GM12878 (cell line): ENCODE measurements around the gene NPAS3. TPM values are rescaled to one million over a fixed set of nuclear protein-coding genes. Genes with fewer than 3 reads are reported as not detected.

Experiments used
- ATAC-seq: fragments of 200-7000 bp; cut with Tn5 transposase; 3 replicates; pipeline ENCODE4 v1.9.1; 2020; ENCODE audit warnings: mild to moderate bottlenecking, moderate library complexity
- BruUV-seq: library from RNA; stranded (reverse); fragments of 400-500 nt; replicated peaks from 2 replicates; lab custom pipeline; 2021; lab: Mats Ljungman, UMichigan
- CTCF ChIA-PET: fragments of 300-600 bp; sonication (Branson Sonifier 250); formaldehyde crosslinking; extraction: SDS; loops from one replicate; lab custom pipeline; 2021; ENCODE audit warnings: inconsistent platforms; lab: Yijun Ruan, JAX
- POLR2A ChIA-PET: fragments of 350-600 bp; formaldehyde crosslinking; extraction: SDS; loops from one replicate; lab custom pipeline; 2021; ENCODE audit warnings: inconsistent platforms; lab: Charles Lee
- RAD21 ChIA-PET: fragments of 300-600 bp; sonication (Branson Sonifier 250); formaldehyde crosslinking; loops from one replicate; lab custom pipeline; 2023; ENCODE audit warnings: antibody characterized with exemption; ENCODE audit not compliant: unreplicated experiment; lab: Charles Lee
- SMC1A ChIA-PET: fragments of 300-600 bp; sonication (Branson Sonifier 250); formaldehyde crosslinking; loops from one replicate; lab custom pipeline; 2023; ENCODE audit not compliant: unreplicated experiment, uncharacterized antibody; lab: Charles Lee
- DNase-seq: peaks from one replicate; pipeline ENCODE4 v3.0.0-alpha.2; 2011; ENCODE audit warnings: low read depth, low spot score
- FAIRE-seq: peaks from 3 replicates; lab custom pipeline; 2011; peaks lifted over from hg19 to GRCh38; lab: Jason Lieb, UNC
- H2AFZ ChIP-seq: 2 replicates; pipeline ENCODE4 v1.6.0; 2011; ENCODE audit warnings: low read depth, low read length, control low read depth; ENCODE audit not compliant: control insufficient read depth
- H3K27ac ChIP-seq: 2 replicates; pipeline ENCODE4 v1.5.1; 2011; ENCODE audit warnings: control low read depth; ENCODE audit not compliant: control insufficient read depth, insufficient read depth
- H3K27me3 ChIP-seq, 2 experiments: replicated peaks in 1 of 2; 2 replicates each; pipeline versions ENCODE4 v1.6.0 to v1.6.1; 2011; ENCODE audit warnings: low read length in 1 of 2; ENCODE audit not compliant: control insufficient read depth in 2 of 2, insufficient read depth in 2 of 2
- H3K36me3 ChIP-seq, 2 experiments: 2 replicates each; pipeline ENCODE4 v1.5.1; 2011; ENCODE audit warnings: low read length in 1 of 2; ENCODE audit not compliant: control insufficient read depth in 2 of 2, insufficient read depth in 2 of 2
- H3K4me1 ChIP-seq: 2 replicates; pipeline ENCODE4 v1.6.1; 2011; ENCODE audit warnings: mild to moderate bottlenecking, low read length, moderate library complexity, mixed read lengths; ENCODE audit not compliant: control insufficient read depth, insufficient read depth
- H3K4me2 ChIP-seq: 2 replicates; pipeline ENCODE4 v1.6.0; 2011; ENCODE audit warnings: control low read depth; ENCODE audit not compliant: control insufficient read depth, insufficient read depth
- H3K4me3 ChIP-seq: fragments of 200-600 bp; sonication (generic); 2 replicates; pipeline ENCODE4 v1.5.1; 2016
- H3K79me2 ChIP-seq: 2 replicates; pipeline ENCODE4 v1.6.0; 2011; ENCODE audit warnings: low read length; ENCODE audit not compliant: control insufficient read depth, insufficient read depth
- H3K9ac ChIP-seq: 2 replicates; pipeline ENCODE4 v1.8.0; 2011; ENCODE audit warnings: low read length, control low read depth, mixed read lengths; ENCODE audit not compliant: control insufficient read depth, insufficient read depth
- H3K9me3 ChIP-seq: replicated peaks from 3 replicates; pipeline ENCODE4 v1.5.1; 2011; ENCODE audit warnings: mild to moderate bottlenecking, low read length; ENCODE audit not compliant: control insufficient read depth, insufficient read depth
- H4K20me1 ChIP-seq: 2 replicates; pipeline ENCODE4 v1.6.0; 2011; ENCODE audit not compliant: control insufficient read depth, insufficient read depth
- BCL11A ChIP-seq: IDR thresholded peaks from 2 replicates; pipeline ENCODE4 v1.6.1; 2011; ENCODE audit warnings: low read depth, low read length
- EP300 ChIP-seq, 2 experiments: fragments of 150-350 bp in 1 of 2; IDR thresholded peaks; 2 replicates each; pipeline ENCODE4 v1.6.1; 2011 to 2012; ENCODE audit warnings: low read depth in 2 of 2, low read length in 2 of 2, borderline replicate concordance in 1 of 2, improper control_type of control experiment in 1 of 2, inconsistent platforms in 1 of 2; ENCODE audit not compliant: control insufficient read depth in 1 of 2
- HDAC2 ChIP-seq: fragments of 200-600 bp; sonication (generic); IDR thresholded peaks from 2 replicates; pipeline ENCODE4 v1.6.1; 2017
- JUND ChIP-seq: IDR thresholded peaks from 2 replicates; pipeline ENCODE4 v1.6.1; 2012; ENCODE audit warnings: low read depth, mild to moderate bottlenecking, low read length, improper control_type of control experiment, moderate library complexity
- LARP7 ChIP-seq: fragments of 450-650 bp; IDR thresholded peaks from 2 replicates; pipeline ENCODE4 v1.6.1; 2017; ENCODE audit warnings: mild to moderate bottlenecking
- MTA3 ChIP-seq: IDR thresholded peaks from 2 replicates; pipeline ENCODE4 v1.6.1; 2012; ENCODE audit warnings: low read length, inconsistent platforms, borderline replicate concordance
- NRF1 ChIP-seq: conservative IDR thresholded peaks from 2 replicates; pipeline ENCODE4 v1.6.1; 2011; ENCODE audit warnings: mild to moderate bottlenecking, low read depth, low read length, improper control_type of control experiment
- SMARCA5 ChIP-seq: fragments of 450-650 bp; IDR thresholded peaks from 2 replicates; pipeline ENCODE4 v1.6.1; 2017; ENCODE audit warnings: mild to moderate bottlenecking
- SRF ChIP-seq, 2 experiments: IDR thresholded peaks; 2 replicates each; pipeline ENCODE4 v1.6.1; 2011; ENCODE audit warnings: low read depth in 2 of 2, low read length in 2 of 2, mild to moderate bottlenecking in 1 of 2, moderate library complexity in 1 of 2
- STAT3 ChIP-seq: IDR thresholded peaks from 2 replicates; pipeline ENCODE4 v1.6.1; 2011; ENCODE audit warnings: low read depth, low read length, improper control_type of control experiment
- TCF7 ChIP-seq: IDR thresholded peaks from 2 replicates; pipeline ENCODE4 v1.6.1; 2014; ENCODE audit warnings: antibody characterized with exemption, borderline replicate concordance
- WGBS: methylation state at CpG from one replicate; pipeline ENCODE4 v1.1.6; 2016; ENCODE audit warnings: low lambda C conversion rate; ENCODE audit not compliant: insufficient replicate concordance, insufficient coverage; ENCODE audit errors: missing lambda C conversion rate; 5-methylcytosine and 5-hydroxymethylcytosine counted together
- in situ Hi-C: fragments of 300-500 bp; cut with MboI; formaldehyde crosslinking; loops from 9 replicates; pipeline ENCODE4 v1.14.3; 2018; ENCODE audit warnings: mixed read lengths
- intact Hi-C: fragments of 100-400 bp; cut with micrococcal nuclease; formaldehyde crosslinking; loops from one replicate; pipeline ENCODE4 v1.14.2; 2022; ENCODE audit not compliant: unreplicated experiment
- polyA plus RNA-seq, 11 experiments: library from polyadenylated mRNA; depleted of rRNA in 4 of 11; unstranded in 6 of 11; stranded (reverse) in 5 of 11; fragments of >200 nt; fragmentation: Nextera tagmentation in 4 of 11; fragmentation: Illumina TruSeq in 1 of 11; extraction: Ambion mirVana in 4 of 11; extraction: Trizol in 1 of 11; gene quantifications; 1 replicate in 1 of 11; 2 replicates in 10 of 11; pipeline versions ENCODE4 v1.2.1 to v1.2.3, GENCODE V29; 2011 to 2016; ENCODE audit warnings: inconsistent platforms in 2 of 11, missing spikeins in 2 of 11, low read depth in 1 of 11
- total RNA-seq, 4 experiments: library from RNA; depleted of rRNA in 3 of 4; stranded (reverse); fragments of >200 nt in 3 of 4; fragmentation: Illumina TruSeq in 1 of 4; extraction: Trizol in 1 of 4; gene quantifications; 2 replicates each; pipeline versions ENCODE4 v1.2.1 to v1.2.3, GENCODE V29; 2013 to 2021
- TF ChIP-seq, protein P1 (sequence below): IDR thresholded peaks from 2 replicates; pipeline ENCODE4 v1.6.1; 2011; ENCODE audit warnings: low read depth, mild to moderate bottlenecking, low read length, moderate library complexity, borderline replicate concordance; ENCODE audit errors: extremely low read depth
- TF ChIP-seq, protein P2 (sequence below): IDR thresholded peaks from 2 replicates; pipeline ENCODE4 v1.6.1; 2011; ENCODE audit warnings: low read depth, low read length, improper control_type of control experiment, borderline replicate concordance
- TF ChIP-seq, protein P3 (sequence below): IDR thresholded peaks from 2 replicates; pipeline ENCODE4 v1.6.1; 2012; ENCODE audit warnings: improper control_type of control experiment, low read depth, low read length; ENCODE audit not compliant: insufficient replicate concordance
- TF ChIP-seq, protein P4 (sequence below): fragments of 450-650 bp; IDR thresholded peaks from 2 replicates; pipeline ENCODE4 v1.6.1; 2014; ENCODE audit warnings: mild to moderate bottlenecking
- TF ChIP-seq, protein P5 (sequence below): IDR thresholded peaks from 2 replicates; pipeline ENCODE4 v1.6.1; 2011; ENCODE audit warnings: mild to moderate bottlenecking, low read depth, low read length, moderate library complexity; ENCODE audit not compliant: insufficient replicate concordance

The NPAS3 gene
- total and polyA plus RNA-seq, 10 of the 15 experiments (the other 5 are each of a cell fraction or from before 2014, with no cell fraction given): under 0.01 to 2.7 (median 0.03) TPM; not detected in 6

DNA sequence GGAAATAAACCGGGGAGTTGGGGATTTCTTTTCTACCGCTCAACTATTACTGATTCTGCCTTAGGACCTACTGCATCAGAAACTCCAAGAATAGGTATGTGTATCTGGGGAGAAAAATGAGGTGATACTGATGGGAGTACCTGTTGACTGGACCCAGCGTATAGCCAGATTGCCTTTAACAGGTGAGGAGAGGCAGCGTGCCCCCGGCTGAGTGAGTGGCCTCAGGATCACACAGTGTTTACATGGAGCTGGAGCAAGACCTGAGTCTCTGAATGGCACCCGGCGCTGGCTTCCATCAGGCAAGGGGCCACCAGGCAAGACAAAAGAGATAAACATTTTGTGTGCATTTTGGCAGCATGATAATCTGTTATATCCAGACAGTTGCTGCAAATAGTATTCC, 516.0 kb downstream of the NPAS3 start:
- RAD21 ChIA-PET: interaction anchor here (0.7 to 1.9 kb wide), 3 partner anchors 12 to 221 kb away, joined by 3 to 5 read pairs (median 3); no protein-coding TSS in a partner anchor
- Histone ChIP-seq H3K27me3 (no peaks in the 10 kb centered on the region), H3K9ac (no peak overlapping the region), H3K4me1 (no peaks in the 10 kb centered on the region), H3K9me3 (no peaks in the 10 kb centered on the region), H3K4me2 (no peak overlapping the region), H3K4me3 (no peak overlapping the region), H4K20me1 (no peaks in the 10 kb centered on the region), H3K79me2 (no peaks in the 10 kb centered on the region), H3K36me3 (no peaks in the 10 kb centered on the region), H3K27ac (no peak overlapping the region), H2AFZ (no peak overlapping the region)
- WGBS: 48% methylated on average over 7 of the region's 7 CpGs
- no TSS peak for BruUV-seq
- CTCF ChIA-PET: interaction anchor here (0.7 to 1.2 kb wide), 3 partner anchors 17 to 51 kb away, joined by 3 read pairs; no protein-coding TSS in a partner anchor
- POLR2A ChIA-PET: interaction anchor here (1.3 to 1.5 kb wide), 2 partner anchors 34 to 47 kb away, joined by 3 read pairs; no protein-coding TSS in a partner anchor
- DNase-seq: no peak
- SMC1A ChIA-PET: interaction anchor here (0.6 to 2.3 kb wide), 6 partner anchors 47 to 338 kb away, joined by 3 to 6 read pairs (median 3); no protein-coding TSS in a partner anchor
- intact Hi-C loops (no loop called here), in situ Hi-C loops (no loop called here)
- no peak for FAIRE-seq
- no peak for ATAC-seq
- TF ChIP-seq BCL11A: no peak
- TF ChIP-seq HDAC2: no peak
- TF ChIP-seq, protein P1, sequence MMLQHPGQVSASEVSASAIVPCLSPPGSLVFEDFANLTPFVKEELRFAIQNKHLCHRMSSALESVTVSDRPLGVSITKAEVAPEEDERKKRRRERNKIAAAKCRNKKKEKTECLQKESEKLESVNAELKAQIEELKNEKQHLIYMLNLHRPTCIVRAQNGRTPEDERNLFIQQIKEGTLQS: no peak
- TF ChIP-seq JUND: no peak
- TF ChIP-seq SRF (IDR thresholded peaks at IDR 0.05; ENCODE audit: low read depth in 2 of 2, low read length in 2 of 2): no peak
- no peak for TF ChIP-seq NRF1
- no peak for TF ChIP-seq TCF7
- TF ChIP-seq, protein P2, sequence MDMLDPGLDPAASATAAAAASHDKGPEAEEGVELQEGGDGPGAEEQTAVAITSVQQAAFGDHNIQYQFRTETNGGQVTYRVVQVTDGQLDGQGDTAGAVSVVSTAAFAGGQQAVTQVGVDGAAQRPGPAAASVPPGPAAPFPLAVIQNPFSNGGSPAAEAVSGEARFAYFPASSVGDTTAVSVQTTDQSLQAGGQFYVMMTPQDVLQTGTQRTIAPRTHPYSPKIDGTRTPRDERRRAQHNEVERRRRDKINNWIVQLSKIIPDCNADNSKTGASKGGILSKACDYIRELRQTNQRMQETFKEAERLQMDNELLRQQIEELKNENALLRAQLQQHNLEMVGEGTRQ: no peak
- TF ChIP-seq, protein P3, sequence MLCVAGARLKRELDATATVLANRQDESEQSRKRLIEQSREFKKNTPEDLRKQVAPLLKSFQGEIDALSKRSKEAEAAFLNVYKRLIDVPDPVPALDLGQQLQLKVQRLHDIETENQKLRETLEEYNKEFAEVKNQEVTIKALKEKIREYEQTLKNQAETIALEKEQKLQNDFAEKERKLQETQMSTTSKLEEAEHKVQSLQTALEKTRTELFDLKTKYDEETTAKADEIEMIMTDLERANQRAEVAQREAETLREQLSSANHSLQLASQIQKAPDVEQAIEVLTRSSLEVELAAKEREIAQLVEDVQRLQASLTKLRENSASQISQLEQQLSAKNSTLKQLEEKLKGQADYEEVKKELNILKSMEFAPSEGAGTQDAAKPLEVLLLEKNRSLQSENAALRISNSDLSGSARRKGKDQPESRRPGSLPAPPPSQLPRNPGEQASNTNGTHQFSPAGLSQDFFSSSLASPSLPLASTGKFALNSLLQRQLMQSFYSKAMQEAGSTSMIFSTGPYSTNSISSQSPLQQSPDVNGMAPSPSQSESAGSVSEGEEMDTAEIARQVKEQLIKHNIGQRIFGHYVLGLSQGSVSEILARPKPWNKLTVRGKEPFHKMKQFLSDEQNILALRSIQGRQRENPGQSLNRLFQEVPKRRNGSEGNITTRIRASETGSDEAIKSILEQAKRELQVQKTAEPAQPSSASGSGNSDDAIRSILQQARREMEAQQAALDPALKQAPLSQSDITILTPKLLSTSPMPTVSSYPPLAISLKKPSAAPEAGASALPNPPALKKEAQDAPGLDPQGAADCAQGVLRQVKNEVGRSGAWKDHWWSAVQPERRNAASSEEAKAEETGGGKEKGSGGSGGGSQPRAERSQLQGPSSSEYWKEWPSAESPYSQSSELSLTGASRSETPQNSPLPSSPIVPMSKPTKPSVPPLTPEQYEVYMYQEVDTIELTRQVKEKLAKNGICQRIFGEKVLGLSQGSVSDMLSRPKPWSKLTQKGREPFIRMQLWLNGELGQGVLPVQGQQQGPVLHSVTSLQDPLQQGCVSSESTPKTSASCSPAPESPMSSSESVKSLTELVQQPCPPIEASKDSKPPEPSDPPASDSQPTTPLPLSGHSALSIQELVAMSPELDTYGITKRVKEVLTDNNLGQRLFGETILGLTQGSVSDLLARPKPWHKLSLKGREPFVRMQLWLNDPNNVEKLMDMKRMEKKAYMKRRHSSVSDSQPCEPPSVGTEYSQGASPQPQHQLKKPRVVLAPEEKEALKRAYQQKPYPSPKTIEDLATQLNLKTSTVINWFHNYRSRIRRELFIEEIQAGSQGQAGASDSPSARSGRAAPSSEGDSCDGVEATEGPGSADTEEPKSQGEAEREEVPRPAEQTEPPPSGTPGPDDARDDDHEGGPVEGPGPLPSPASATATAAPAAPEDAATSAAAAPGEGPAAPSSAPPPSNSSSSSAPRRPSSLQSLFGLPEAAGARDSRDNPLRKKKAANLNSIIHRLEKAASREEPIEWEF: no peak
- TF ChIP-seq EP300 (IDR thresholded peaks at IDR 0.05; ENCODE audit: borderline replicate concordance in 1 of 2, control insufficient read depth in 1 of 2, low read depth in 2 of 2, low read length in 2 of 2): no peak
- no peak for TF ChIP-seq STAT3
- TF ChIP-seq SMARCA5: no peak
- no peak for TF ChIP-seq LARP7
- TF ChIP-seq MTA3: no peak
- TF ChIP-seq, protein P4, sequence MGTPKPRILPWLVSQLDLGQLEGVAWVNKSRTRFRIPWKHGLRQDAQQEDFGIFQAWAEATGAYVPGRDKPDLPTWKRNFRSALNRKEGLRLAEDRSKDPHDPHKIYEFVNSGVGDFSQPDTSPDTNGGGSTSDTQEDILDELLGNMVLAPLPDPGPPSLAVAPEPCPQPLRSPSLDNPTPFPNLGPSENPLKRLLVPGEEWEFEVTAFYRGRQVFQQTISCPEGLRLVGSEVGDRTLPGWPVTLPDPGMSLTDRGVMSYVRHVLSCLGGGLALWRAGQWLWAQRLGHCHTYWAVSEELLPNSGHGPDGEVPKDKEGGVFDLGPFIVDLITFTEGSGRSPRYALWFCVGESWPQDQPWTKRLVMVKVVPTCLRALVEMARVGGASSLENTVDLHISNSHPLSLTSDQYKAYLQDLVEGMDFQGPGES: no peak
- TF ChIP-seq, protein P5, sequence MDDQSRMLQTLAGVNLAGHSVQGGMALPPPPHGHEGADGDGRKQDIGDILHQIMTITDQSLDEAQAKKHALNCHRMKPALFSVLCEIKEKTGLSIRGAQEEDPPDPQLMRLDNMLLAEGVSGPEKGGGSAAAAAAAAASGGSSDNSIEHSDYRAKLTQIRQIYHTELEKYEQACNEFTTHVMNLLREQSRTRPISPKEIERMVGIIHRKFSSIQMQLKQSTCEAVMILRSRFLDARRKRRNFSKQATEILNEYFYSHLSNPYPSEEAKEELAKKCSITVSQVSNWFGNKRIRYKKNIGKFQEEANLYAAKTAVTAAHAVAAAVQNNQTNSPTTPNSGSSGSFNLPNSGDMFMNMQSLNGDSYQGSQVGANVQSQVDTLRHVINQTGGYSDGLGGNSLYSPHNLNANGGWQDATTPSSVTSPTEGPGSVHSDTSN: no peak
